Measurements from ENCODE around the gene CD58. TPM values are rescaled to one million over a fixed set of nuclear protein-coding genes. Genes with fewer than 3 reads are reported as not detected.
A peak's percentile ranks its signal among the peaks of the same experiment; 100 is the strongest.

The CD58 gene
- total RNA-seq, 4 donors from 2014 or later = 23.1 to 63.0 (median 39.0) TPM

DNA sequence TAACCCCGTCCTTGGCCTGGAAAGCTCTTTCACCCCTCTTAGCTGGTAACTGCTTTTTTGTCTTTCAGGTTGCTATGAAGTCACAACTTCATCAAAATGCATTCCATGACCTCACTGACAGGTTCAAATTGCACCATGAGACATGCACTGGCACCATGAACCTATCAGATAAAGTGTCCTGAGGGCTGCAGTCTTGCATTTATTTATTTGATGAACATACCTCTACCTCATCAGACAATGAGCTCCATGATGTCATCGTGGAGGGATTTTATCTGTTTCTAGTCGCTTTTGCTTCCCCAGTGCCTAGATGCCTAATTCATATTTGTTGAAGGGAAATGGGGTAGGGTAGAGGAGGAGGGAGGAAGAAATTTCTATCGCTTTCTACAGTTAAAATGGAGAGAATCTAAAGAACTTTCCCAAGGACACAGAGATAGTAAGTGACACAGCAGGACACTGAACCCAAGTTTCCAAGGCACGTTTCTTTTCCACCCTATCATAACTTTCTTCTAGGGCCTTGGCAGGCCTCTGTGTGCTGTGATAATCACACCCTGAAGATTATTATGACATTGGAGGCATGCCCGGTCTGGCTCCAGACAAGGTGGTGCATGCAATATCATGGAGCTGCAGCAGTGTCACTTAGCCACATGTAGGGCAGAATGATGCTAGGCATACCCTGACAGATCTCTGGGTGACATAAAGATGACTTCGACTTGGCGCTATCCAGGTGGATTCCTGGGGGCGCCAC is 69.5 kb downstream of the CD58 start:
- no peak for DNase-seq
- TF ChIP-seq POLR2A (IDR thresholded peaks at IDR 0.05) = no peak
- TF ChIP-seq, protein P1, sequence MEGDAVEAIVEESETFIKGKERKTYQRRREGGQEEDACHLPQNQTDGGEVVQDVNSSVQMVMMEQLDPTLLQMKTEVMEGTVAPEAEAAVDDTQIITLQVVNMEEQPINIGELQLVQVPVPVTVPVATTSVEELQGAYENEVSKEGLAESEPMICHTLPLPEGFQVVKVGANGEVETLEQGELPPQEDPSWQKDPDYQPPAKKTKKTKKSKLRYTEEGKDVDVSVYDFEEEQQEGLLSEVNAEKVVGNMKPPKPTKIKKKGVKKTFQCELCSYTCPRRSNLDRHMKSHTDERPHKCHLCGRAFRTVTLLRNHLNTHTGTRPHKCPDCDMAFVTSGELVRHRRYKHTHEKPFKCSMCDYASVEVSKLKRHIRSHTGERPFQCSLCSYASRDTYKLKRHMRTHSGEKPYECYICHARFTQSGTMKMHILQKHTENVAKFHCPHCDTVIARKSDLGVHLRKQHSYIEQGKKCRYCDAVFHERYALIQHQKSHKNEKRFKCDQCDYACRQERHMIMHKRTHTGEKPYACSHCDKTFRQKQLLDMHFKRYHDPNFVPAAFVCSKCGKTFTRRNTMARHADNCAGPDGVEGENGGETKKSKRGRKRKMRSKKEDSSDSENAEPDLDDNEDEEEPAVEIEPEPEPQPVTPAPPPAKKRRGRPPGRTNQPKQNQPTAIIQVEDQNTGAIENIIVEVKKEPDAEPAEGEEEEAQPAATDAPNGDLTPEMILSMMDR (IDR thresholded peaks at IDR 0.05) = no peak
- no peaks in the 10 kb centered on the region for H3K36me3 ChIP-seq
- H3K27ac ChIP-seq = peak overlapping the region in 1 of 4 donors; percentile 60
- no peaks in the 10 kb centered on the region for H3K9me3 ChIP-seq
- H3K27me3 ChIP-seq = no peaks in the 10 kb centered on the region
- no peak overlapping the region for H3K4me3 ChIP-seq
- H3K4me1 ChIP-seq = peaks cover under 1 to 21% (median 15%) of the 10 kb centered on the region in 4 donors

DNA sequence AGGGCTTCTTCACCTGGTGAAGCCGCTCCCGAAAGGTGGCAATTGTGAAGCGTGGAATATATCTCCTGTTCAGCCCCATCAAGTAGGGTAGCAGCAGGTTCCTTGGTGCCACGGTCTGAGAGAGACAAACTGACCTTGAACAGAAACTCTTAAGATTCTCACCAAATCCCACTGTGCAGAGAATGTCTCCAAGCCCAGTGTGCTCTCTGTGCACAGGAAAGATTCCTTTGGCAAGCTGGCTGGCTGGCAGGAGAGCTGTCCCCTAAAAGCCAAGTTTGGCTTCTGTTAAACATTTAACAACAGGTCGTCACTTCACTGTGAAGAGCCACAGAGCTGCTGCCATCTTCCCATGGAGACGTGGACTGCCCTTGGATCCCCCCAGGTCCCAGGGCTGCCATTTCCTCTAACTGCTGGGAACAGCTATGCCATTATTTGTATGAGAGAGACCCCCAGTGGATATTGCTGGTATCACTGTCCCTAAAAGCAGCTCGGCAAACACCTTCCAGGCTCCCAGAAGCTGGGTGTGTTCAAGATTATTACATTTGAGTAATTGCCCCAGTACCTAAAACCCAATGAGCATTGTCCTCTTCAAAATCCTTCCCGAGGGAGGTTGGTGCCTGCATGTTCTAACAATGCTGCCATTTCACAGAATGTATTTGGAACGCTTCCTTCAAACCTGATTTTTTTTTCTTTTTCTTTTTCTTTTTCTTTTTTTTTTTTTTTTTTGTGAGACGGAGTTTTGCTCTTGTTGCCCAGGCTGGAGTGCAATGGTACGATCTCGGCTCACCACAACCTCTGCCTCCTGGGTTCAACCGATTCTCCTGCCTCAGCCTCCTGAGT is 71.8 kb downstream of the CD58 start:
- Histone ChIP-seq H3K4me1 (peaks cover 5 to 35% (median 8%) of the 10 kb centered on the region in 4 donors), H3K9me3 (no peaks in the 10 kb centered on the region), H3K4me3 (no peak overlapping the region), H3K36me3 (no peaks in the 10 kb centered on the region), H3K27ac (peak overlapping the region in 1 of 4 donors; percentile 41), H3K27me3 (no peaks in the 10 kb centered on the region)
- TF ChIP-seq, protein P1 (IDR thresholded peaks at IDR 0.05) = peak; percentile 41 to 95 (median 80)
- TF ChIP-seq POLR2A (IDR thresholded peaks at IDR 0.05) = no peak
- peak in 2 of 3 donors; percentile 33 to 68 for DNase-seq

DNA sequence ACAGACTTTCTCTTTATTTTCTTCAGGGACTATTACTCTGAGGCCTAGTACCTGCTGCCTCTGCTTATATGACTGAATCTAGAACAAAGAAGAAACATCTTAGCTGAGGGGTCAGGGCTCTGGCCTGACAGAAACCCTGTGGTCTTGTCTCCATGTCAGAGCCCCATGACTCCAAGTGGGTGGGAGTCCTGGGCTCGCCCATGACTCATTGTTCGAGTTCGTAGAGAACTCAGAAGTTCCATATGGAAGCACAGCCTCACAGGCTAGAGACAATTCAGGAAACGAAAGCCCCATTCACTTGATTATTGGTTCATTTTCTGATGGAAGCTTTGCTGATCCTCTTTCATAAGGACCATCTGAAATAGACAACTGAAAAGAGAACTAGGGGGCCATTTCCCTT is 73.2 kb downstream of the CD58 start:
- TF ChIP-seq POLR2A (IDR thresholded peaks at IDR 0.05) = no peak
- TF ChIP-seq, protein P1 (IDR thresholded peaks at IDR 0.05) = no peak
- H3K4me1 ChIP-seq = peaks cover 0 to 42% (median 4%) of the 10 kb centered on the region in 4 donors
- no peak for DNase-seq
- H3K27ac ChIP-seq = no peak overlapping the region
- no peaks in the 10 kb centered on the region for H3K36me3 ChIP-seq
- H3K27me3 ChIP-seq = no peaks in the 10 kb centered on the region
- H3K9me3 ChIP-seq = no peaks in the 10 kb centered on the region
- no peak overlapping the region for H3K4me3 ChIP-seq

DNA sequence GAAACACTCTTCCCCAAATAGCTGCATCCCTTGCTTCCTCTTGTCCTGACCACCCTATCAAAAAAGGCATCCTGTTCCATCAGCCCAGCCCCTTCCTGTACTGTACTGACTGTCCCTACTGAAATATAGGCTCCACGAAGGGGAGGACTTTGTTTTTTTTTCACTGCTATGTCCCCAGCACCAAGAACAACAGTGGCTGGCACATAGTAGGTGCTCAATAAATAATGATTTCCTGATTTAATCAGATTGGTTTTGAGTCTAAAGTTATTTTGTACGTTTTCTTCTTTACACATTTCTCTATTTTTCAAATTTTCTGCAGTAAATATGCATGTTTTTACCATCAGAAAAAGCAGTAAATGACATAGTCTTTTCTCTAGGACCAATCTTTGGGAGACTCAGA is 73.9 kb downstream of the CD58 start:
- H3K27ac ChIP-seq = no peak overlapping the region
- H3K27me3 ChIP-seq = no peaks in the 10 kb centered on the region
- no peaks in the 10 kb centered on the region for H3K9me3 ChIP-seq
- no peak for DNase-seq
- TF ChIP-seq POLR2A (IDR thresholded peaks at IDR 0.05) = no peak
- TF ChIP-seq, protein P1 (IDR thresholded peaks at IDR 0.05) = no peak
- no peaks in the 10 kb centered on the region for H3K36me3 ChIP-seq
- H3K4me1 ChIP-seq = peaks cover 0 to 42% (median 4%) of the 10 kb centered on the region in 4 donors
- no peak overlapping the region for H3K4me3 ChIP-seq

DNA sequence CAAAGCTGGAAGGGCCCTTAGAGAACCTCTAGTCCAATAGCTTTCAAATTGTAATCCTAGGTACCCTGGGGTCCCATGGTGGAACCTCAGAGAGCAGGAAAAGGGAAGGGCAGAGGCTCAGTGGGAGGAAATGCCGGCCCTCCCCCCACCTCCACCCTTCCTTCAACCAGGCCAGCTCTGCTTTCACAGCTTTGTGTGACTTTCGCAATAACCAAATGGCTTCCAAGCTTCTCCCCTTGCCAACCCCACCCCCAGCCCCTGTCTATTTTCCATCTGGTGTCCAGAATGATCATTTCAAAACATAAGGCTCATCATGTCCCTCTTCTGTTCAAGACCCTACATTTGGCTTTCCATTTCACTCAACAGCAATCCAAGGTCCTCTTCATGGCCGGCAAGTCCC is 74.4 kb downstream of the CD58 start:
- Histone ChIP-seq H3K4me1 (peaks cover 0 to 42% (median 4%) of the 10 kb centered on the region in 4 donors), H3K27ac (peak overlapping the region in 2 of 4 donors; percentile 75 to 87), H3K9me3 (no peaks in the 10 kb centered on the region), H3K27me3 (no peaks in the 10 kb centered on the region), H3K36me3 (no peaks in the 10 kb centered on the region), H3K4me3 (no peak overlapping the region)
- DNase-seq = no peak
- TF ChIP-seq, protein P1 (IDR thresholded peaks at IDR 0.05) = no peak
- TF ChIP-seq POLR2A (IDR thresholded peaks at IDR 0.05) = no peak

Measured in Peyer's patch (tissue), 4 donors.